Melanocyte of skin (primary cell): ENCODE measurements around the gene ZHX3. TPM values are rescaled to one million over a fixed set of nuclear protein-coding genes. Genes with fewer than 3 reads are reported as not detected.

Source experiments
- small RNA-seq, 2 donors: library from RNA; depleted of rRNA; stranded (forward); fragments of <200 nt; gene quantifications; one replicate each; pipeline ENCODE3, GENCODE V24; 2012
- total RNA-seq, 2 donors: library from RNA; depleted of rRNA; stranded (reverse); fragments of >200 nt; gene quantifications; 2 replicates each; pipeline ENCODE4 v1.2.3, GENCODE V29; 2012

The ZHX3 gene, protein sequence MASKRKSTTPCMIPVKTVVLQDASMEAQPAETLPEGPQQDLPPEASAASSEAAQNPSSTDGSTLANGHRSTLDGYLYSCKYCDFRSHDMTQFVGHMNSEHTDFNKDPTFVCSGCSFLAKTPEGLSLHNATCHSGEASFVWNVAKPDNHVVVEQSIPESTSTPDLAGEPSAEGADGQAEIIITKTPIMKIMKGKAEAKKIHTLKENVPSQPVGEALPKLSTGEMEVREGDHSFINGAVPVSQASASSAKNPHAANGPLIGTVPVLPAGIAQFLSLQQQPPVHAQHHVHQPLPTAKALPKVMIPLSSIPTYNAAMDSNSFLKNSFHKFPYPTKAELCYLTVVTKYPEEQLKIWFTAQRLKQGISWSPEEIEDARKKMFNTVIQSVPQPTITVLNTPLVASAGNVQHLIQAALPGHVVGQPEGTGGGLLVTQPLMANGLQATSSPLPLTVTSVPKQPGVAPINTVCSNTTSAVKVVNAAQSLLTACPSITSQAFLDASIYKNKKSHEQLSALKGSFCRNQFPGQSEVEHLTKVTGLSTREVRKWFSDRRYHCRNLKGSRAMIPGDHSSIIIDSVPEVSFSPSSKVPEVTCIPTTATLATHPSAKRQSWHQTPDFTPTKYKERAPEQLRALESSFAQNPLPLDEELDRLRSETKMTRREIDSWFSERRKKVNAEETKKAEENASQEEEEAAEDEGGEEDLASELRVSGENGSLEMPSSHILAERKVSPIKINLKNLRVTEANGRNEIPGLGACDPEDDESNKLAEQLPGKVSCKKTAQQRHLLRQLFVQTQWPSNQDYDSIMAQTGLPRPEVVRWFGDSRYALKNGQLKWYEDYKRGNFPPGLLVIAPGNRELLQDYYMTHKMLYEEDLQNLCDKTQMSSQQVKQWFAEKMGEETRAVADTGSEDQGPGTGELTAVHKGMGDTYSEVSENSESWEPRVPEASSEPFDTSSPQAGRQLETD
- total RNA-seq, result 10 to 100 TPM; 12.3 to 12.7 TPM

GRCh38 chr20:41317546-41318270 lies at the start of gene ZHX3:
ZHX3 (minus strand) TSS chr20:41317731; CDS start chr20:41204916, 112,815 bp downstream.

DNA sequence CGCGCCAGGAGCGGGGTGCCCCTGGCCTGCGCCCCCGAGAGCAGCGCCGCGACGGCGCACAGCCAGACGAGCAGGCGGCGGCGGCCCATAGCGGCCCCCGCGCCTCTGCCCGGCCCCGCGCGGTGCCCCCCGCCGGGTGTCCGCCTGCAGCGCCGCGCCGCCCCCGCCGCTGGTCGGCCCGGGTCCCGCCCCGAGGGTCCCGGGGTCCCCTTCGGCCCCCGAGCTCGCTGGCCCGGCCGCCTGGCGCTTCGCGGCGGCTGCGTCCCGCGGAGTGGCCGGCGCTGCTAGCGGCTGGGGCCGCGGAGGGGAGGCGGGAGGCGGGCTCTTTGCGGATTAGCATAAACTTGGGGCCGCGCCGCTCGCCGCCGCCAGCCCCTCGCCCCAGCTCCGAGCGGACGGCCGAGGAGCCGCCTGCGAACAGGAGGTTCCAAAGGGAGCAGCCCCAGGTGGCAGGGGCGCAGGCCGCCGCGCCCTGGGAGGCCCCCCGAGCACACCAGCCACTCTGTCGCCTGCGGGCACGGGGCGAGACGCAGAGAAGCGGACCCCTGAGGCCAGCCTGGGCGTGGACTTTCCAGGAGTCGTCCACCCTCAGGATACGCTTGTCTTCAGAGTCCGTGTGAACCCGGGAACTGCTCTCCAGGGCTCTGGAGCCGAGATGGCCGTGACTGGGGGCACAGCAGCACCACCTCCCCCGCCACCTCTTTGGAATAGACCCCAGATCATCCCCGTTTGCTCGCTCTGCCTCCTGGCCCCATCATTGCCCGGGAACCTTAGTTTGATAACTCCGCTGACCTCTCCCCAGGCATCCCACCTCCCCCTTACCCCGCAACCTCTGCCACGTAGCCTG lies 49.2 kb upstream of the ZHX3 start, which contains the start of gene EMILIN3:
Gene EMILIN3 (minus strand): TSS at position 273 of the 847 bp plus-strand sequence. CDS start 184 bp downstream, at position 89.

GRCh38 chr20:41340327-41341055 lies 23.0 kb upstream of the ZHX3 start, which contains the start of gene LPIN3:
LPIN3 (plus strand) TSS chr20:41340821; CDS start chr20:41345804, 4,983 bp downstream.

GRCh38 chr20:41136680-41137613 lies 180.6 kb downstream of the ZHX3 start, which contains the start of gene PLCG1:
PLCG1 (plus strand) TSS chr20:41137543; CDS start chr20:41137642, 99 bp downstream.

Small RNA genes lying within 50 kb of the gene (small RNA-seq; reads per million reads assigned to genes)
- gene AL022394.1, result 0 reads per million in 2 donors
- 0 reads per million in 2 donors for gene MIR6871
- gene RN7SL615P, result 0 reads per million in 2 donors

Other genes with a start within 250 kb of the ZHX3 start
- 10 to 100 TPM; 56.1 to 92.2 TPM for gene PLCG1, start 180.2 kb downstream of the ZHX3 start, total RNA-seq
- 10 to 100 TPM; 10.7 to 11.4 TPM for gene LPIN3, start 23.1 kb upstream of the ZHX3 start, total RNA-seq
- gene EMILIN3, start 49.1 kb upstream of the ZHX3 start, total RNA-seq, result under 1 TPM; under 0.01 TPM